Progenitor cell of endocrine pancreas (in vitro differentiated cells): ENCODE measurements around the gene GATAD1. TPM values are rescaled to one million over a fixed set of nuclear protein-coding genes. Genes with fewer than 3 reads are reported as not detected.
A peak's percentile ranks its signal among the peaks of the same experiment; 100 is the strongest.
"Not testable (repeated sequence)": the region's sequence is repeated elsewhere in the genome, so short reads cannot be mapped to it uniquely, and the experiment has no call there.

Experiments
- DNase-seq: peaks from one replicate; pipeline ENCODE4 v3.0.0; 2021; ENCODE audit warnings: low spot score; ENCODE audit not compliant: unreplicated experiment
- H3K27ac Mint-ChIP-seq: 2 replicates; pipeline ENCODE4 v1.8.0; 2021; ENCODE audit warnings: mild to moderate bottlenecking, moderate library complexity, mixed read lengths
- H3K27me3 Mint-ChIP-seq: 2 replicates; pipeline ENCODE4 v1.8.0; 2021; ENCODE audit warnings: mixed read lengths
- H3K36me3 Mint-ChIP-seq: 2 replicates; pipeline ENCODE4 v1.8.0; 2022; ENCODE audit warnings: mixed read lengths; ENCODE audit not compliant: insufficient read depth
- H3K4me1 Mint-ChIP-seq: 2 replicates; pipeline ENCODE4 v1.8.0; 2021; ENCODE audit warnings: low read depth, mixed read lengths
- H3K4me3 Mint-ChIP-seq: 2 replicates; pipeline ENCODE4 v1.8.0; 2021; ENCODE audit warnings: low read depth, mild to moderate bottlenecking, moderate library complexity, mixed read lengths
- H3K9me3 Mint-ChIP-seq: 2 replicates; pipeline ENCODE4 v1.8.0; 2021; ENCODE audit warnings: low read depth, mixed read lengths
- CTCF ChIP-seq: fragments of 200-600 bp; sonication (generic); IDR thresholded peaks from one replicate; pipeline ENCODE4 v1.5.0; 2021; ENCODE audit warnings: antibody characterized with exemption, mild to moderate bottlenecking; ENCODE audit not compliant: unreplicated experiment
- total RNA-seq: library from RNA; stranded (reverse); gene quantifications from 2 replicates; pipeline ENCODE4 v1.2.1, GENCODE V29; 2021

The GATAD1 gene
- total RNA-seq, 1 donor from 2014 or later, result 51.0 TPM

GRCh38 chr7:92466682-92467081 lies 19.4 kb downstream of the GATAD1 start:
- H3K36me3 Mint-ChIP-seq, result peaks cover 7% of the 10 kb centered on the region
- peak overlapping the region; percentile 20 for H3K27ac Mint-ChIP-seq
- peaks cover 14% of the 10 kb centered on the region for H3K9me3 Mint-ChIP-seq
- no peaks in the 10 kb centered on the region for H3K27me3 Mint-ChIP-seq
- H3K4me1 Mint-ChIP-seq, result no peaks in the 10 kb centered on the region
- DNase-seq, result no peak
- no peak for TF ChIP-seq CTCF
- H3K4me3 Mint-ChIP-seq, result no peak overlapping the region

- not testable (repeated sequence) for H3K36me3 Mint-ChIP-seq, H3K27me3 Mint-ChIP-seq, DNase-seq, H3K27ac Mint-ChIP-seq, H3K4me1 Mint-ChIP-seq, H3K4me3 Mint-ChIP-seq
- H3K9me3 Mint-ChIP-seq, result peaks cover 14% of the 10 kb centered on the region
These were observed 21.3 kb downstream of the GATAD1 start for GRCh38 chr7:92468589-92468988.

- DNase-seq, H3K27me3 Mint-ChIP-seq, H3K36me3 Mint-ChIP-seq, H3K9me3 Mint-ChIP-seq, H3K4me3 Mint-ChIP-seq, H3K27ac Mint-ChIP-seq, H3K4me1 Mint-ChIP-seq: not testable (repeated sequence)
These were observed 26.7 kb downstream of the GATAD1 start for GRCh38 chr7:92473989-92474388.

- H3K27me3 Mint-ChIP-seq, H3K27ac Mint-ChIP-seq, H3K9me3 Mint-ChIP-seq, DNase-seq, H3K36me3 Mint-ChIP-seq, H3K4me1 Mint-ChIP-seq, H3K4me3 Mint-ChIP-seq: not testable (repeated sequence)
These were observed 28.0 kb downstream of the GATAD1 start for GRCh38 chr7:92475261-92475770.

GRCh38 chr7:92475851-92476590 lies 28.7 kb downstream of the GATAD1 start:
- not testable (repeated sequence) for H3K27ac Mint-ChIP-seq, DNase-seq, H3K4me3 Mint-ChIP-seq, H3K27me3 Mint-ChIP-seq, H3K9me3 Mint-ChIP-seq, H3K4me1 Mint-ChIP-seq, H3K36me3 Mint-ChIP-seq

GRCh38 chr7:92477681-92478080 lies 30.4 kb downstream of the GATAD1 start, which contains the start of gene ERVW-1:
ERVW-1 (minus strand) TSS chr7:92477946; CDS start chr7:92470381, 7,565 bp downstream.
- H3K27ac Mint-ChIP-seq, H3K4me3 Mint-ChIP-seq, H3K27me3 Mint-ChIP-seq, H3K4me1 Mint-ChIP-seq, DNase-seq, H3K9me3 Mint-ChIP-seq, H3K36me3 Mint-ChIP-seq: not testable (repeated sequence)

- H3K4me1 Mint-ChIP-seq, result no peaks in the 10 kb centered on the region
- no peak overlapping the region for H3K4me3 Mint-ChIP-seq
- H3K27me3 Mint-ChIP-seq, result no peaks in the 10 kb centered on the region
- H3K27ac Mint-ChIP-seq, result no peak overlapping the region
- H3K36me3 Mint-ChIP-seq, result no peaks in the 10 kb centered on the region
- no peak for DNase-seq
- no peaks in the 10 kb centered on the region for H3K9me3 Mint-ChIP-seq
- no peak for TF ChIP-seq CTCF
These were observed 30.8 kb downstream of the GATAD1 start for GRCh38 chr7:92478095-92478494.

GRCh38 chr7:92478711-92479110 lies 31.4 kb downstream of the GATAD1 start:
- Mint-ChIP-seq H3K27ac (no peak overlapping the region), H3K4me1 (no peaks in the 10 kb centered on the region)

GRCh38 chr7:92479146-92479545 lies 31.9 kb downstream of the GATAD1 start:
- not testable (repeated sequence) for H3K27me3 Mint-ChIP-seq, H3K4me1 Mint-ChIP-seq, H3K27ac Mint-ChIP-seq, H3K4me3 Mint-ChIP-seq, H3K36me3 Mint-ChIP-seq, H3K9me3 Mint-ChIP-seq, DNase-seq

More at GRCh38 chr7:92478711-92479110, 31.4 kb downstream of the GATAD1 start:
- Mint-ChIP-seq H3K9me3 (no peaks in the 10 kb centered on the region), H3K27me3 (no peaks in the 10 kb centered on the region), H3K4me3 (no peak overlapping the region), H3K36me3 (no peaks in the 10 kb centered on the region)
- no peak for DNase-seq
- no peak for TF ChIP-seq CTCF

- H3K27ac Mint-ChIP-seq, H3K9me3 Mint-ChIP-seq, DNase-seq, H3K36me3 Mint-ChIP-seq, H3K27me3 Mint-ChIP-seq, H3K4me3 Mint-ChIP-seq, H3K4me1 Mint-ChIP-seq: not testable (repeated sequence)
These were observed 36.3 kb downstream of the GATAD1 start for GRCh38 chr7:92483624-92484023.
